SK-MEL-5 (cell line): ENCODE measurements around the gene RPL35A. TPM values are rescaled to one million over a fixed set of nuclear protein-coding genes. Genes with fewer than 3 reads are reported as not detected.
A peak's percentile ranks its signal among the peaks of the same experiment; 100 is the strongest.
"Not testable (repeated sequence)": the region's sequence is repeated elsewhere in the genome, so short reads cannot be mapped to it uniquely, and the experiment has no call there.

Source experiments
- DNase-seq: peaks from one replicate; pipeline ENCODE4 v3.0.0-alpha.2; 2016; ENCODE audit warnings: low read depth, low spot score
- in situ Hi-C: cut with HindIII; loops from 2 replicates; pipeline ENCODE4 v1.10.0; 2016; ENCODE audit warnings: low sequenced_read_pairs, high pct_unique_total_duplicates, low pct_unique_long_range_greater_than_20kb
- polyA plus RNA-seq, 2 experiments: library from polyadenylated mRNA; depleted of rRNA; stranded (reverse); fragments of >200 nt; gene quantifications; 2 replicates each; pipeline ENCODE4 v1.2.3, GENCODE V29; 2015
- total RNA-seq: library from RNA; depleted of rRNA; stranded (reverse); fragments of >200 nt; shearing (Covaris generic); gene quantifications from 2 replicates; pipeline ENCODE4 v1.2.3, GENCODE V29; 2014; rRNA removed

The RPL35A gene
- total RNA-seq: 1,758 and 1,770 TPM in 2 replicates
- polyA plus RNA-seq (2015; cell fraction: cytosol; rRNA removed): 718 and 1,008 TPM in 2 replicates
- 211 and 293 TPM in 2 replicates for polyA plus RNA-seq (2015; cell fraction: nucleus; rRNA removed)

DNA sequence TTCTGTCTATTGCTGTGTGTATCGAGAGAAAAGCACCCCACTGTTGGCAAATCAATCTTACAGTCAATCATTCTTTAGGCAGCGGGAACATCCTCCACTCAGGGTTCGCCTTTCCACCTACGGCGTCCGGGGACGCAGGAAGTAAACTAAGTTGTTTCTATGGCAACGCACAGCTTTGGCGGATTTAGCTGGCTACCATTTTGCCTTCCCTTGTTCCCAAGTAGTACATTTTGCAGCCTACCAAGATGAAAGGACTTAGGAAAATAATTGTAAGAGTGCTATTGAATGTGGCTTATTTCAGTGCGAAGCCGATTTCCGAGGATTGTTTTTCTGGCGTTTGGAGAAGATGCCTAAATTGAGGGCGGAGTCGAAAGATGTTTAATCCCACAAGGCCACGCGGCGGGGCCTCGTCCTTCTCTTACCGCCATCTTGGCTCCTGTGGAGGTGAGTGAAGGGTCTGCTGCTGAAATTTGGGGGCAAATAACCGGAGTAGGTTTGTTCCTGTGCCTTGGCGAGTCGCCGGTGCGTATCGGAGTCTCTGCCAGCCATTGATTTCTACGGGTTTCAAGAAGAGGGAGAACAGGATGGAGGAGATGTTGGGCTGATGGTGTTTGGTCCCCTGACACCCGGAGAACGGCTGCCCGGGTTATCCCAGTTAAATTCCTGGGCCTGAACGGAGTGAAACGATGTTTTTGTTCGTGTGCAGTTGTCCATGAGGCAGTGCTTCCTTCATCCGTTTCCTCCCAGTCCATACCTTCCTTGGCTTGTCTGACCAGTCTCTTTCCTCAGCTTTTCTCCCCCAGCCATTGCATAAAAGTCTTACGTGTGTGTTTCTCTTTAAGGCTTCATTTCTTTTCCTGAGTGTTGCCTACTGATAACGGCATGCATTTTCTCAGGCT, at the start of gene RPL35A:
Gene RPL35A, plus strand, starts transcription at position 413 of the 899 bp plus-strand sequence. CDS start 778 bp downstream, outside the sequence.
- in situ Hi-C loops: no loop called here
- peak; percentile 92 for DNase-seq

DNA sequence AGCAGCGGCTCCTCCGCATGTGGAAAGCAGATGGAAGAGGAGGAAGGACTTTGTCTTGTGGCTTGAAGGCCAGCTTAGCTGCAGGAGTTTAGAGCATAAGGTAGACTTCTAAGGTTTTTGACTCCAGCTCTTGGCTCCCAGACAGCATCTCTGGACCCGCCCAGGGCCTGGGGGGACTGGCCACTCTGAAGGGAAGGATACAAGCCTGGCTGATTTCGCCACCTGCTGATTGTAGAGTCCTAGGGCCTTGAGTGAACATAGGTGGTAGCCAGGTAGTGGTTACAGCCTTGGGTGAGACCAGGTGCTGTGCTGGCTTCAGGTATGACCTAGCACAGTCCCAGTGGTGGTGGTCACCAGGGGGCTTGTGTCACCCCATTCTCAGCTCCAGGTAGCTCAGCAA, 48.4 kb upstream of the RPL35A start:
- DNase-seq: no peak
- in situ Hi-C loops: no loop called here

DNA sequence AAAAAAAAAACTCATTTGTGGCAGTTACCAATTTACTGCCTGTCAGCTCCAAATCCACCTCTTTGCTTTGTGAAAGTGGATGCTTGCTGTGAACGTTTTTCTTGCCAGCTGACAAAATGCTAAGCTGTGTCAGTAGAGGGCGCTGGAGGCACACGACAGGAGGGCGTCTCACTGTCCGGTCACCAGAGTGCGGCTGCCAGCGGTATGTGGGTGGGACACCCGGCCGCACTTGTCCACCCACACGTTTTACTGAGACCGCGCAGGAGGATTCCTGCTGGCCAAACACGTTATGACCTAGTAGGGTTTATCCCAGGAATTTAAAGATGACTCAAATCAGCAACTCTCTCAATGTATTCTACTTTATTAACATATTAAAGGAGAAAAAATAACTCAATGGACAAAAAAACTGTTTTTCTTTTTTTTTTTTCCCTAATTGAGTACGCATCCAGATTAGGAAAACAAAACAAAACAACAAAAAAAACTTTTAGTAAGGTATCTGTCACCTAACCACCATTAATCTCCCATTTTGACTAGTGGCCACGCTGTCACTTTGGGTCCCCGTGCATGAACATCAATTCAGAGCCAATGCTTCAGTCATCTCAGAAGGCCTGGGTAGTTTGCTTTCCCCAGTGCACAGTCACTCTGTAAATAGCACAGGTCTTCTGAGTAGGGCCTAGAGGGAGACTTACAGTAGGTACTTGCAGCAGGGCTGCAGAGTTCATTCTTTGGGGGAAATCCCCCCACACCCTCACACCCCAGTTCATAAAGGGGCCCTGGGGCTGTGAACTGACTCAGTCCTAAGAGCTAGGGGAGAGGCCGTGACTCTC, 43.8 kb upstream of the RPL35A start:
- DNase-seq: peak; percentile 89
- in situ Hi-C loops: no loop called here

DNA sequence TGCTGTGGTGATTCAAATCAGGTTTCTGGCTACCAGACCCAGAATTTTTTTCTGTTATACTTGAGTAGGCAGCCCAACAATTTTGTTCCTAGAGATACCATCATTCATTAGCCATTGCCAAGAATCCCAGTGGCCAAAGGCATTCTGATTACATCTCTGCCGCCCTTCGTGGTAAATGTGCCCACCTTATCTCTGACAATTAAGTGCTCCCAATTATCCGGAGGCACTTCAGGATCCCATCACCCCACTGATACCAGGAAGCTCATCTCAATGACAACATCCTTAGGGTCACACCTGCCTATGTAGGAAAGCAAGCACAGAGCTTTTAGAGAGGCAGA, 43.2 kb upstream of the RPL35A start:
- no peak for DNase-seq
- in situ Hi-C loops: no loop called here

DNA sequence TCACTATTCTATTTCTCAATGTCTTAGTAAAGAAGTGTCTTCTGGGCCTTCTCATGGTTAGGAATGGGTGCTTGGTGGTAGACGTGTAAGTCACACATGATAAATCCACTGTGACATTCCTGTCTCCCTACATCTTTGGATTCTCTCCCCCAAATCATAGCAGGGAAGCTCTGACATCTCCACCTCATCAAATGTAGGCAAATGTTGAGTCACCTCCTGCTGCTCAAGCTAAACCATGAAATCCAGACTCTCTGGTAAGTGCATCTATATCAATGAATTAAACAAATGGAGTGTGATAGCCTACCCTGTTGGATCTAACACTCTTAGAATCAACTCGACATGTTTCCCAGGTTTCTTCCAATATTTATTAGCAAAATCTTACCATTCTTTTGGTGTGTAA, 42.8 kb upstream of the RPL35A start:
- in situ Hi-C loops: no loop called here
- no peak for DNase-seq

DNA sequence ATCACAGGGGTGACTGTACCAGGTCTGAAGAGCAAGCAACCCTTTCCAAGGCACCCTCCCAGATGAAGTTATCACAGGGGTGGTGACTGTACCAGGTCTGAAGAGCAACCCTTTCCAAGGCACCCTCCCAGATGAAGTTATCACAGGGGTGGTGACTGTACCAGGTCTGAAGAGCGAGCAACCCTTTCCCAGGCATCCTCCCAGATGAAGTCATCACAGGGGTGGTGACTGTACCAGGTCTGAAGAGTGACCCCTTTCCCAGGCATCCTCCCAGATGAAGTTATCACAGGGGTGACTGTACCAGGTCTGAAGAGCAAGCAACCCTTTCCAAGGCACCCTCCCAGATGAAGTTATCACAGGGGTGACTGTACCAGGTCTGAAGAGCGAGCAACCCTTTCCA, 41.4 kb upstream of the RPL35A start:
- in situ Hi-C loops, DNase-seq: not testable (repeated sequence)

- no peak for DNase-seq
- in situ Hi-C loops: no loop called here
Observed at GRCh38 chr3:197908957-197909701, 40.9 kb upstream of the RPL35A start.

DNA sequence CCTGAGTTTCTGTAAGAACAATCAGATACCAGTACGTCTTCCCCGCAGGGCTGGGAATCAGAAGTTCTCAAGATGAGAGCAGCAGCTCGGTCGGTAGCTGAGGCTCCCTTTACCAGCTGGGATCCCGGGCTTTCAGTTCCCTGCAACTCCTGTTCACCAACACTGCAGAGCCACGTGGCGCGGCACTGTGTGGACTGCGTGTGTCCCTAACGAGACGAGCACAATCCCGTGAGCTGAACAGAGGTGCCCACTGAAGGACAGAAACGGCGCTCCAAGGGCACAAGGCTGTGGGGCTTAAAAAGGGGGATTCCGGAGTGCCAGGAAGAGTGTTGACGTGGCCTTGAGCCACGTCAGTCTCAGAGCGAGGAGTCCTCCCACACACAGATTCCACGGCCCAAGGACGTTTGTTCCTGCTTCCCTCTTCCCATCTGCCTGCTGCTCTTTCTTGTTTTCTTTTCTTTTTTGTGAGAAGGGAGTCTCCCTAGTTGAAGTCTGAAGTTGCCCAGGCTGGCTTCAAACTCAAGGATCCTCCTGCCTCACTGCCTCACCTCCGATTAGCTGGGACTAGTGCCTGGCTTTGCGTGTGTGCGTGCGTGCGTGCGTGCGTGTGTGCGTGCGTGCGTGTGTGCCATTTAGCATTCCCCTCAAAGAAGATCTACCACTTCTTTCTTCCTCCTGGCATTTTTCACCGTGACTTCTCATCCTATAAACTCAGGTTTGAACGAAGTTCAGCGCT, 37.1 kb upstream of the RPL35A start:
- in situ Hi-C loops: no loop called here
- DNase-seq: no peak

DNA sequence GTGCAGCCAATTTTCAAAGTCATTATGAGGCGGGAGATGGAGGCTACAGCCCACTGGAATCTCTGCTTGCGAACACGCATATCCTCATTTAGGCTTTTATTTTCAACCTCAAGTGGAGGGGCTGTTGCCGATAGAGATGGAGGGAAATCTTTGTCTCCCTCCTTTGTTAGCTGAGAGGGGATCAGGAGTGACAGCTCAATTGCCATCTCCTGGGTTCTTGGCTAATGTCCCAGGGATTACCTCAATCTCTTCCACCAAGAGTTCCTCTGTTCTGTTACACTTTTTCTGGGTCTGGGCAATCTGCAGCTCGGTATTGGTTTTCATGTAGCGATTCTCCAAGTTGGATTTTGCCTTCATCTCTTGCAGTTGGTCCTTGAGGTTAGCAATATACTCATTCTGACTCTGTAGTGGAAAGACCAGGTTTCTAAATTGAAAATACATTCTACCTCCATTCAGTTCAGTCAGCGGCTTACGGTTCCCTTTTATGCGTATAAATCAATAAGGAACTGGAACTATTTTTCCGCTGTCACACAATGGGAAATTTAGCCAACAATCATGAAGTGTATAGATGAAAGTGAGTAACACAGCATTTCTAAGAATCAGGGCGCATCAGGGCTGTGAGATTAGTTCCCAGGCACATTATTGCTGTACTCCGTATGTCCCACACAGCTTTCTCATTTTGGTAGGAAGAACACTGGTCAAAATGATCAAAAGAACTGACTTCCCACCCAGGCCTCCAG, 36.2 kb upstream of the RPL35A start:
- in situ Hi-C loops: no loop called here
- DNase-seq: no peak

DNA sequence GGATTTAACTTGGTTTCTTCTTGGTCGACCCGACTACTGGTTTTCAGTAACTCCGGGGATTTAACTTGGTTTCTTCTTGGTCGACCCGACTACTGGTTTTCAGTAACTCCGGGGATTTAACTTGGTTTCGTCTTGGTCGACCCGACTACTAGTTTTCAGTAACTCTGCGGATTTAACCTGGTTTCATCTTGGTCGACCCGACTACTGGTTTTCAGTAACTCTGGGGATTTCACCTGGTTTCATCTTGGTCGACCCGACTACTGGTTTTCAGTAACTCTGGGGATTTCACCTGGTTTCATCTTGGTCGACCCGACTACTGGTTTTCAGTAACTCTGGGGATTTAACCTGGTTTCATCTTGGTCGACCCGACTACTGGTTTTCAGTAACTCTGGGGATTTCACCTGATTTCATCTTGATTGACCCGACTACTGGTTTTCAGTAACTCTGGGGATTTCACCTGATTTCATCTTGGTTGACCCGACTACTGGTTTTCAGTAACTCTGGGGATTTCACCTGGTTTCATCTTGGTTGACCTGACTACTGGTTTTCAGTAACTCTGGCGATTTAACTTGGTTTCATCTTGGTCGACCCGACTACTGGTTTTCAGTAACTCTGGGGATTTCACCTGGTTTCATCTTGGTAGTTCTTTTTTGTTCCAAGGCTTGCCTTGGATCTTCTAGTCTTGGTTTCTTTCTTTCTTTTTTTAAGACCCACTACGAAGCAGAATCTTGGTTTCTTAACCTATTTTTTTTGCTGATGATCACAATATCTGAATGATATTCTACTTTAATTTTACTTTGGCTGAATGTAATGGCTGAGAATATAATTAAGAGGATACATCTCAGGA, 28.3 kb upstream of the RPL35A start:
- in situ Hi-C loops, DNase-seq: not testable (repeated sequence)

DNA sequence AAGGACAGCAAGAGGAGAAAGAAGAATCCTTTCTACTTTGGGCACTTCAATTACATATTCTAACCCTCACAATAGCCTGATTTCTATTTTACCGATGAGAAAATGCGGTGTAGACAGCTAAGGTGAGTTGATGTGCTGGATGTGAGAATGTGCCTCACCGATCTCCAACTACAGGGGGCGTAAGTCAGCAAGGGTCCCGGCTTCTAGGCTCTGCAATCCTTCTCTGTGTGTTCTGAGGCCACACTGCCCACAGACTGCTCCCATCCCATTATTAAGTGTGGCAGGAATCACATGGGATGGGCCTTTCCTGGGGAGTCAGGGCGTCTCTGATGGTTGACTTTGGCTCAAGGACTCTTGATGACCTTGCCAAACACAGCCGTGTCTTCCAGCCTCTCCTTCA, 23.6 kb upstream of the RPL35A start:
- DNase-seq: peak; percentile 36
- in situ Hi-C loops: no loop called here

DNA sequence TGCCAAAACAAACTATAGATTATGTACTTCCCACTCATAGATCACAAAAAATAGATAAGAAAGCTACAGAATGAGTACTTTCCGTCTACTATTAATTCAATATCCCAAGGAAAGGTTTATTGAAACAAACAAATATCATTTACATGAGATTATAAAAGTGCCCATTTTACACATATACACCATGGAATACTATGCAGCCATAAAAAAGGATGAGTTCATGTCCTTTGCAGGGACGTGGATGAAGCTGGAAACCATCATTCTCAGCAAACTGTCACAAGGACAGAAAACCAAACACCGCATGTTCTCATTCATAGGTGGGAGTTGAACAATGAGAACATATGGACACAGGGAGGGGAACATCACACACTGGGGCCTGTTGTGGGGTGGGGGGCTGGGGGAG, 22.4 kb upstream of the RPL35A start:
- DNase-seq, in situ Hi-C loops: not testable (repeated sequence)

- in situ Hi-C loops: no loop called here
- no peak for DNase-seq
Observed at GRCh38 chr3:197936819-197937384, 13.1 kb upstream of the RPL35A start.

- in situ Hi-C loops: no loop called here
- DNase-seq: no peak
Observed at GRCh38 chr3:197940745-197941384, 9.1 kb upstream of the RPL35A start.

DNA sequence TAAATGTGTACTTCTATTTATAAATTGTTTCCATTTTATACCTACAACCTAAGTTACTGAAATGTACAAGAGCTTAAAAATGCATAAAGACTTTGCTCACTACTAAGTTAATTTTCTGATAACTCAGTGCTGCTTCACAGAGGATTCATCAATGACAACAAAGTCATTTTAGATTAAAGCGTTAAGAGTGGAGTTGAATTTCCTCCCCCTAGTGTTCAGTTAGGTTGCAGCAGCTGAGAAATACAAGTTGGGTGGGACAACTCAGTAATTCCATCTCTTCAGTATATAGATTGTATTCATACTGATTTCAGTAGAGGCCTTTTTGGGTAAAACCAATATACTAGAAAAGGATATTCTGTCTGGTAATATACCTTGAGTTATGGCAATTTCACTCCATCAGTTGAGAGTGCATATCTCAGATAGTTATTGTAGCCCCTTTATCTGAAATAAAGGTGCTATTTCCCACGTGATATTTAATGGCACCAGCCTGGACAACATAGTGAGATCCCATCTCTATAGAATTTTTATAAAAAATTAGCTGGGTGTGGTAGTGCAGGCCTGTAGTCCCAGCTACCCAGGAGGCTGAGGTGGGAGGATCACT, 6.9 kb upstream of the RPL35A start:
- in situ Hi-C loops: no loop called here
- peak; percentile 76 for DNase-seq
